Cardiac fibroblast (primary cell): ENCODE results near the gene MCRS1.

Experiments
- DNase-seq, 2 donors: peaks; one replicate each; pipeline versions ENCODE4 v3.0.0 to v3.0.0-alpha.2; 2010; ENCODE audit warnings: low read depth in 2 of 2
- H3K4me3 ChIP-seq, 2 donors: replicated peaks in 1 of 2; 1 replicate in 1 of 2; 2 replicates in 1 of 2; pipeline ENCODE4 v1.5.1; 2011; ENCODE audit warnings: low read depth in 2 of 2, low read length in 2 of 2, mild to moderate bottlenecking in 2 of 2, moderate library complexity in 1 of 2
- CTCF ChIP-seq: IDR thresholded peaks from one replicate; pipeline ENCODE4 v1.5.1; 2011; ENCODE audit warnings: low read depth, mild to moderate bottlenecking, low read length, inconsistent platforms

Gene MCRS1

DNA sequence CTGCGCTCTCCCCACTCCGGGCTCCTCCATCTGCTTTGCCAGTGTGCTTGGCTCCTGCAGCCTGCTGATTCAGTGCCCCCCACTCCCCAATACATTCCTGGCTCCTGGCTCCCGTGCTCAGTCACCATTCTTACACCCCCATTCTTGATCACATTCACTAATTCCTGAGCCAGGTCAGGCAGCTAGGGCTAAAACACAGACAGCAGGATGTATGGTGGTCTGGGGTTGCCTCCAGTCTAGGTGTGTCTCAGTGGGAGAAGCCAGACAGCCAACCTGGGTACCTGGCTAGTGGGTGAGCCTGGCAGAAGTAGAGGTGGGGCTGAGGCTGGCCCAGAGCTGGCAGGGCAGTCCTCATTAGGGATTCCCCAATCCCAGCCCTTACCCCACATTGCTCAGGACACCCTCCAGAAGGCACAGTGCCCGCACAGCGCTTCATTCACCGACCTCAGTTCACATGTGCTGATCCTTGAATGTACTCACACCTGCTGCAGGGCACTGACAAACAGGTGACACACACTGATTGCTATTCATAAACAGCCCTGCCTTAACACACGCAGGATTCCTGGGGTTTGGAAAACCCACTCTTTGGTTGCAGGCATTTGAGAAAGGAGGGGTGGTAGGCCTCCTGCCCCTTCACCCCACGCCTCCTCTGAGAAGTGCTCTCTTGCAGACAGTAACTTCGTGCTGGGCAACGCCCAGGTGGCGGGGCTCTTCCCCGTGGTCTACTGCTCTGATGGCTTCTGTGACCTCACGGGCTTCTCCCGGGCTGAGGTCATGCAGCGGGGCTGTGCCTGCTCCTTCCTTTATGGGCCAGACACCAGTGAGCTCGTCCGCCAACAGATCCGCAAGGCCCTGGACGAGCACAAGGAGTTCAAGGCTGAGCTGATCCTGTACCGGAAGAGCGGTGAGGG lies 27.5 kb downstream of the MCRS1 start:
- H3K4me3 ChIP-seq = no peak overlapping the region
- TF ChIP-seq CTCF = no peak
- no peak for DNase-seq

- TF ChIP-seq CTCF = no peak
- no peak overlapping the region for H3K4me3 ChIP-seq
- no peak for DNase-seq
Measured at GRCh38 chr12:49539406-49540228, 28.3 kb downstream of the MCRS1 start.

GRCh38 chr12:49538510-49539403 lies 29.2 kb downstream of the MCRS1 start, which contains the start of gene KCNH3:
Gene KCNH3, plus strand, starts transcription at chr12:49539030. Its CDS starts 387 bp downstream, at chr12:49539417.
- H3K4me3 ChIP-seq = peak within 1 kb of the TSS; percentile 41 to 47
- no peak for TF ChIP-seq CTCF
- DNase-seq = peak; percentile 58 to 74

DNA sequence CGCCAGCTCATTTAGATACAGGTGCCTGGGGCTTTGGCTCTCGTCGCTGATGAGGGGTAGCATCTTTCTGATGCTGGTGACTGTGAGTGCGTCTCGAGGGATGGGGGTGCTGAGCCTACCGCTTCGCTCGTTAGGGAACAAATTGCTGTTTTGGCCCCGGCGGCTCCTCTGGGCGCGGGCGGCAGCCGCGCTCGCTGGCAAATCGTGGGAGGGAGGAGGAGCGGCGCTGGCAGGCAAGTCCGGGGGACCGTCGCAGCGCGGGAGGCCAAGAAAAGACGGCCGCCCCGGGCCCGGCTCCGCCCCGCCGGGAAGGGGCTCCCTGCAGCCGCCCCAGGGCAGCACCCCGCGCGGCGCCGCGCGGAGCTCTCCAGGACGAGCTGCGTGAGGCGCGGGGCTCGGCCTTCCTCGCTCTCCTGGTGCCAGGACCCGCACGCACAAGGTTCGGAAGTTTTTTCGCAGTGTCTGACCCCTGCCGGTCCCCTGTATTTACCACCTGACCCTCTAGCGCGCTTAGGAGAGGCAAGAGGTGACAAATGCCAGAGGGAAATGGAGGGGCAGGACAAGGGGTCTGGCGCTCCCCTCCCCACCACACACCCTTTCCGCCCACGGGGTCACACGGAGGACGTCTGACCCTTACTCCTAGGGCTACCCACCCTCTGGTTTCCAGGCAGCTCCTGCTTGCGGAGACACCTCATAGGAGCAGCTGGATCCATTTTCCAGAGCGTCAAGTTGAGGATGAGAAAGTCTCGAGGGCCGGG lies 30.0 kb downstream of the MCRS1 start:
- peak overlapping the region; percentile 28 to 41 for H3K4me3 ChIP-seq
- DNase-seq = no peak
- no peak for TF ChIP-seq CTCF

DNA sequence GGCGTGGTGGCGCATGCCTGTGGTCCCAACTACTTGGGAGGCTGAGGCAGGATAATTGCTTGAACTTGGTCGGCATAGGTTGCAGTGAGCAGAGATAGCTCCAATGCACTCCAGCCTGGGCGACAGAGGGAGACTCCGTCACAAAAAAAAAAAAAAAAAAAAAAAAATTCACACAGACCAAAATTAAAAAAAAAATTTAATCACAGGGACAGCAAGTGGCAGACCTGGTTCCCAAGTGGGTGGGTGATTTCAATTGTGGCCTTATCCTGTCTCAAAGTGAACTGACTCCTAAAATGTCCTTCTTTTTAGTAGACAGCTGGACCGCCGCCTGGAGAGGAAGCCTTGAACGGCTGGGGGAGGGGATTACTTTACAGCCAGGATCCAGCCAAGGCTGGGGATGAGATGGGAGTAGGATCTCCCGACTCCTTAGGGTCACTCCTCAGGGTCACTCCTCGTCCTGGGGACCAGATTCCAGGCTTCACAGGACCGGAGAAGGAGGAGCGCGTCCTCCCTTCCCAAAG lies 30.7 kb downstream of the MCRS1 start:
- TF ChIP-seq CTCF = no peak
- peak overlapping the region; percentile 22 to 28 for H3K4me3 ChIP-seq
- no peak for DNase-seq
